Natural killer cell (primary cell): ENCODE results near the gene LENG9. TPM values are rescaled to one million over a fixed set of nuclear protein-coding genes. Genes with fewer than 3 reads are reported as not detected.

Experiments used
- ATAC-seq, 3 donors: fragments of 150-1000 bp in 2 of 3; fragments of 200-7000 bp in 1 of 3; cut with Tn5 transposase; 1 replicate in 1 of 3; 2 replicates in 2 of 3; pipeline ENCODE4 v1.10.0; 2021; ENCODE audit warnings: mild to moderate bottlenecking in 2 of 3, moderate library complexity in 2 of 3
- DNase-seq, 2 donors: peaks; one replicate each; pipeline versions ENCODE4 v3.0.0 to v3.0.0-alpha.2; 2013 to 2021; ENCODE audit warnings: mixed read lengths in 1 of 2
- H3K27ac ChIP-seq: one replicate; pipeline ENCODE4 v1.5.1; 2013; ENCODE audit warnings: mild to moderate bottlenecking, low read length
- H3K27me3 ChIP-seq: one replicate; pipeline ENCODE4 v1.6.1; 2013; ENCODE audit warnings: low read length; ENCODE audit not compliant: control insufficient read depth, insufficient read depth
- H3K36me3 ChIP-seq: one replicate; pipeline ENCODE4 v1.6.1; 2013; ENCODE audit warnings: low read length; ENCODE audit not compliant: control insufficient read depth, insufficient read depth
- H3K4me1 ChIP-seq: one replicate; pipeline ENCODE4 v1.6.1; 2013; ENCODE audit warnings: low read length; ENCODE audit not compliant: control insufficient read depth, insufficient read depth
- H3K4me3 ChIP-seq: one replicate; pipeline ENCODE4 v1.5.1; 2013; ENCODE audit warnings: low read length
- H3K9me3 ChIP-seq: one replicate; pipeline ENCODE4 v1.6.1; 2013; ENCODE audit warnings: low read length; ENCODE audit not compliant: control insufficient read depth, insufficient read depth
- H3K27ac Mint-ChIP-seq, 2 donors: one replicate each; pipeline ENCODE4 v1.8.0; 2022; ENCODE audit warnings: mild to moderate bottlenecking in 2 of 2, mixed read lengths in 2 of 2, moderate library complexity in 1 of 2
- H3K27me3 Mint-ChIP-seq, 2 donors: one replicate each; pipeline ENCODE4 v1.8.0; 2022; ENCODE audit warnings: low read depth in 2 of 2, mixed read lengths in 2 of 2
- H3K36me3 Mint-ChIP-seq: one replicate; pipeline ENCODE4 v1.8.0; 2022; ENCODE audit warnings: mixed read lengths
- H3K4me1 Mint-ChIP-seq, 2 donors: one replicate each; pipeline ENCODE4 v1.8.0; 2022; ENCODE audit warnings: mixed read lengths in 2 of 2
- H3K4me3 Mint-ChIP-seq: one replicate; pipeline ENCODE4 v1.8.0; 2022; ENCODE audit warnings: mild to moderate bottlenecking, moderate library complexity, mixed read lengths
- H3K9me3 Mint-ChIP-seq, 2 donors: one replicate each; pipeline ENCODE4 v1.8.0; 2022; ENCODE audit warnings: mixed read lengths in 2 of 2
- CTCF ChIP-seq: fragments of 200-600 bp; IDR thresholded peaks from one replicate; pipeline ENCODE4 v1.8.0; 2022; ENCODE audit warnings: antibody characterized with exemption
- WGBS: methylation state at CpG from one replicate; pipeline ENCODE4 v1.1.7; 2013; ENCODE audit warnings: missing lambda C conversion rate; ENCODE audit not compliant: insufficient coverage; 5-methylcytosine and 5-hydroxymethylcytosine counted together
- intact Hi-C: fragments of 100-400 bp; cut with micrococcal nuclease; formaldehyde crosslinking; loops from one replicate; pipeline ENCODE4 v1.14.2; 2022
- total RNA-seq, 4 donors: library from RNA; stranded (reverse); fragments of 120-200 nt in 1 of 4; gene quantifications; one replicate each; pipeline versions ENCODE4 v1.2.3 to v1.2.4, GENCODE V29; 2013 to 2022

Gene LENG9
- total RNA-seq, 3 donors from 2014 or later (not counting 1 experiment from before 2014, with no cell fraction given) = 3.2 to 5.6 (median 4.3) TPM

GRCh38 chr19:54428323-54429175 lies 35.0 kb downstream of the LENG9 start:
- peaks cover 3 to 17% of the 10 kb centered on the region in 2 donors for H3K27me3 Mint-ChIP-seq
- intact Hi-C loops = no loop called here
- no peak overlapping the region for H3K4me3 ChIP-seq
- no peak for TF ChIP-seq CTCF
- H3K9me3 Mint-ChIP-seq = no peaks in the 10 kb centered on the region
- DNase-seq = no peak
- peaks cover 13% of the 10 kb centered on the region for H3K4me1 ChIP-seq
- H3K27ac Mint-ChIP-seq = no peak overlapping the region
- H3K27ac ChIP-seq = no peak overlapping the region
- H3K36me3 Mint-ChIP-seq = no peaks in the 10 kb centered on the region
- WGBS = 89% methylated on average over 11 of the region's 11 CpGs
- H3K4me3 Mint-ChIP-seq = no peak overlapping the region
- peaks cover 5 to 13% of the 10 kb centered on the region in 2 donors for H3K4me1 Mint-ChIP-seq
- no peak for ATAC-seq
- H3K27me3 ChIP-seq = peaks cover 17% of the 10 kb centered on the region
- no peaks in the 10 kb centered on the region for H3K36me3 ChIP-seq
- no peaks in the 10 kb centered on the region for H3K9me3 ChIP-seq

- Histone ChIP-seq H3K36me3 (no peaks in the 10 kb centered on the region), H3K27ac (no peak overlapping the region), H3K9me3 (no peaks in the 10 kb centered on the region), H3K4me3 (no peak overlapping the region), H3K4me1 (peaks cover 13% of the 10 kb centered on the region), H3K27me3 (peaks cover 17% of the 10 kb centered on the region)
- ATAC-seq (no peak), DNase-seq (no peak)
- Mint-ChIP-seq H3K4me3 (no peak overlapping the region), H3K4me1 (peaks cover 5 to 13% of the 10 kb centered on the region in 2 donors), H3K27me3 (peaks cover 8 to 22% of the 10 kb centered on the region in 2 donors), H3K9me3 (no peaks in the 10 kb centered on the region), H3K27ac (no peak overlapping the region), H3K36me3 (no peaks in the 10 kb centered on the region)
- intact Hi-C loops = no loop called here
- 89% methylated on average over 11 of the region's 11 CpGs for WGBS
- no peak for TF ChIP-seq CTCF
Observed at GRCh38 chr19:54427586-54427985, 36.0 kb downstream of the LENG9 start.

- DNase-seq = no peak
- Mint-ChIP-seq H3K4me3 (no peak overlapping the region), H3K27ac (no peak overlapping the region), H3K27me3 (peaks cover 8 to 21% of the 10 kb centered on the region in 2 donors), H3K4me1 (peaks cover 5 to 11% of the 10 kb centered on the region in 2 donors), H3K9me3 (no peaks in the 10 kb centered on the region), H3K36me3 (no peaks in the 10 kb centered on the region)
- WGBS = 75% methylated on average over 17 of the region's 17 CpGs
- intact Hi-C loops = no loop called here
- H3K4me3 ChIP-seq = no peak overlapping the region
- no peaks in the 10 kb centered on the region for H3K9me3 ChIP-seq
- H3K27me3 ChIP-seq = peaks cover 17% of the 10 kb centered on the region
- TF ChIP-seq CTCF = no peak
- no peak for ATAC-seq
- H3K27ac ChIP-seq = no peak overlapping the region
- H3K36me3 ChIP-seq = no peaks in the 10 kb centered on the region
- peaks cover 13% of the 10 kb centered on the region for H3K4me1 ChIP-seq
Observed at GRCh38 chr19:54426291-54426931, 37.2 kb downstream of the LENG9 start.
